GM21447 (cell line): ENCODE results near the gene MAP2.

Experiments used
- ATAC-seq: cut with Tn5 transposase; IDR thresholded peaks from one replicate; pipeline ENCODE4 v1.9.1; 2021; ENCODE audit not compliant: unreplicated experiment

MAP2 gene

GRCh38 chr2:209640358-209640757 lies 216.5 kb downstream of the MAP2 start:
- no peak for ATAC-seq

GRCh38 chr2:209642146-209642820 lies 218.4 kb downstream of the MAP2 start:
- no peak for ATAC-seq

- no peak for ATAC-seq
Observed at GRCh38 chr2:209644842-209645241, 221.0 kb downstream of the MAP2 start.

- ATAC-seq, result no peak
Observed at GRCh38 chr2:209648714-209649113, 224.9 kb downstream of the MAP2 start.

- ATAC-seq, result no peak
Observed at GRCh38 chr2:209653134-209653533, 229.3 kb downstream of the MAP2 start.

GRCh38 chr2:209661286-209661894 lies 237.5 kb downstream of the MAP2 start:
- ATAC-seq, result no peak

GRCh38 chr2:209662021-209662420 lies 238.2 kb downstream of the MAP2 start:
- no peak for ATAC-seq

- no peak for ATAC-seq
Observed at GRCh38 chr2:209663139-209663538, 239.3 kb downstream of the MAP2 start.

GRCh38 chr2:209663656-209664055 lies 239.8 kb downstream of the MAP2 start:
- no peak for ATAC-seq

- no peak for ATAC-seq
Observed at GRCh38 chr2:209666296-209666695, 242.4 kb downstream of the MAP2 start.

GRCh38 chr2:209671020-209671680 lies 247.3 kb downstream of the MAP2 start:
- no peak for ATAC-seq

GRCh38 chr2:209673811-209674210 lies 250.0 kb downstream of the MAP2 start:
- ATAC-seq, result no peak

- no peak for ATAC-seq
Observed at GRCh38 chr2:209680596-209680995, 256.7 kb downstream of the MAP2 start.

- no peak for ATAC-seq
Observed at GRCh38 chr2:209681201-209681735, 257.4 kb downstream of the MAP2 start.

- no peak for ATAC-seq
Observed at GRCh38 chr2:209682646-209683045, 258.8 kb downstream of the MAP2 start.

GRCh38 chr2:209685340-209685739 lies 261.5 kb downstream of the MAP2 start:
- no peak for ATAC-seq

- no peak for ATAC-seq
Observed at GRCh38 chr2:209685963-209686362, 262.1 kb downstream of the MAP2 start.

- ATAC-seq, result no peak
Observed at GRCh38 chr2:209686448-209686847, 262.6 kb downstream of the MAP2 start.

GRCh38 chr2:209687323-209687969 lies 263.6 kb downstream of the MAP2 start:
- no peak for ATAC-seq

- ATAC-seq, result no peak
Observed at GRCh38 chr2:209688385-209688784, 264.5 kb downstream of the MAP2 start.

GRCh38 chr2:209690029-209690754 lies 266.3 kb downstream of the MAP2 start:
- no peak for ATAC-seq
